Prostate gland (tissue), 2 donors: ENCODE results near the gene SUSD1. TPM values are rescaled to one million over a fixed set of nuclear protein-coding genes. Genes with fewer than 3 reads are reported as not detected.

Experiments used
- DNase-seq: peaks from one replicate; pipeline ENCODE4 v3.0.0-alpha.2; 2019; ENCODE audit warnings: low spot score
- H3K27ac ChIP-seq, 2 donors: fragments of 200-600 bp; sonication (generic); 2 replicates each; pipeline ENCODE4 v1.5.1; 2017 to 2019
- H3K27me3 ChIP-seq: fragments of 200-600 bp; sonication (generic); replicated peaks from 2 replicates; pipeline ENCODE4 v1.5.1; 2019; ENCODE audit not compliant: insufficient read depth
- H3K36me3 ChIP-seq, 2 donors: fragments of 200-600 bp; sonication (generic); 1 replicate in 1 of 2; 2 replicates in 1 of 2; pipeline versions ENCODE4 v1.5.1 to v1.8.1; 2017 to 2019
- H3K4me1 ChIP-seq: fragments of 200-600 bp; sonication (generic); replicated peaks from 2 replicates; pipeline ENCODE4 v1.5.1; 2019
- H3K4me3 ChIP-seq, 2 donors: fragments of 200-600 bp; sonication (generic); 2 replicates each; pipeline ENCODE4 v1.5.1; 2017 to 2019
- H3K9me3 ChIP-seq: fragments of 200-600 bp; sonication (generic); 2 replicates; pipeline ENCODE4 v1.5.1; 2017
- POLR2A ChIP-seq: fragments of 450-650 bp; IDR thresholded peaks from one replicate; pipeline ENCODE4 v1.6.1; 2016; ENCODE audit warnings: antibody characterized with exemption, mild to moderate bottlenecking
- POLR2AphosphoS5 ChIP-seq: sonication (generic); formaldehyde crosslinking; IDR thresholded peaks from one replicate; pipeline ENCODE4 v1.6.1; 2017; ENCODE audit warnings: antibody characterized with exemption
- WGBS: methylation state at CpG from one replicate; pipeline ENCODE4 v1.1.5; 2018; 5-methylcytosine and 5-hydroxymethylcytosine counted together
- intact Hi-C: fragments of 100-400 bp; cut with DNase I; formaldehyde crosslinking; loops from one replicate; pipeline ENCODE4 v1.14.2; 2022
- total RNA-seq, 2 donors: library from RNA; depleted of rRNA; stranded (reverse); fragments of >200 nt; gene quantifications; one replicate each; pipeline ENCODE4 v1.1.0, GENCODE V29; 2016
- TF ChIP-seq, protein P1 (sequence below), 4 experiments: fragments of 200-600 bp in 2 of 4; fragments of 450-650 bp in 2 of 4; sonication (generic) in 2 of 4; IDR thresholded peaks; 1 replicate in 3 of 4; 2 replicates in 1 of 4; pipeline ENCODE4 v1.5.1; 2016 to 2019; ENCODE audit warnings: antibody characterized with exemption in 4 of 4, mild to moderate bottlenecking in 2 of 4, moderate library complexity in 2 of 4

The SUSD1 gene
- total RNA-seq, 2 donors from 2014 or later = 10.6 to 34.8 TPM

DNA sequence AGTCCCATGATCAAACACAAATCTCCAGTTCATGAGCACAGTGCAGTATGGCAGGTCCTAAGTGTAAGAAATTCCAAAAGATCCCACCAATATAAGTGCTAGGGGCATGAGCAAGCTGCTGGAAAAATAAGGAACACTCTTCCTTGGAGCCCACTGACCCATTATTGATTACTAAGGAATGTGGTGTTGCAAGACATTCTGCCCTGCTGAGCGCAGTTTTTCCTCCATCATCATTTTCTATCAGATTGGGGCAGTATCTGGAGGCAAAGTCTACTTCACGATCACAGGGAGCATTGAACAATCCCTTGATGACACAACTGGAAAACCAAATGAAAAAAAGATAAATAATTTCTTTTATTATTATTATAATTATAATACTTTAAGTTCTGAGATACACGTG is 149.2 kb downstream of the SUSD1 start:
- DNase-seq = no peak
- peaks cover 7% of the 10 kb centered on the region for H3K4me1 ChIP-seq
- TF ChIP-seq POLR2A = no peak
- TF ChIP-seq, protein P1, sequence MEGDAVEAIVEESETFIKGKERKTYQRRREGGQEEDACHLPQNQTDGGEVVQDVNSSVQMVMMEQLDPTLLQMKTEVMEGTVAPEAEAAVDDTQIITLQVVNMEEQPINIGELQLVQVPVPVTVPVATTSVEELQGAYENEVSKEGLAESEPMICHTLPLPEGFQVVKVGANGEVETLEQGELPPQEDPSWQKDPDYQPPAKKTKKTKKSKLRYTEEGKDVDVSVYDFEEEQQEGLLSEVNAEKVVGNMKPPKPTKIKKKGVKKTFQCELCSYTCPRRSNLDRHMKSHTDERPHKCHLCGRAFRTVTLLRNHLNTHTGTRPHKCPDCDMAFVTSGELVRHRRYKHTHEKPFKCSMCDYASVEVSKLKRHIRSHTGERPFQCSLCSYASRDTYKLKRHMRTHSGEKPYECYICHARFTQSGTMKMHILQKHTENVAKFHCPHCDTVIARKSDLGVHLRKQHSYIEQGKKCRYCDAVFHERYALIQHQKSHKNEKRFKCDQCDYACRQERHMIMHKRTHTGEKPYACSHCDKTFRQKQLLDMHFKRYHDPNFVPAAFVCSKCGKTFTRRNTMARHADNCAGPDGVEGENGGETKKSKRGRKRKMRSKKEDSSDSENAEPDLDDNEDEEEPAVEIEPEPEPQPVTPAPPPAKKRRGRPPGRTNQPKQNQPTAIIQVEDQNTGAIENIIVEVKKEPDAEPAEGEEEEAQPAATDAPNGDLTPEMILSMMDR (IDR thresholded peaks at IDR 0.05) = no peak
- no peak overlapping the region for H3K4me3 ChIP-seq
- WGBS = 96% methylated on average over 3 of the region's 3 CpGs
- intact Hi-C loops = no loop called here
- no peaks in the 10 kb centered on the region for H3K9me3 ChIP-seq
- H3K27ac ChIP-seq = no peak overlapping the region
- no peaks in the 10 kb centered on the region for H3K36me3 ChIP-seq
- no peaks in the 10 kb centered on the region for H3K27me3 ChIP-seq

DNA sequence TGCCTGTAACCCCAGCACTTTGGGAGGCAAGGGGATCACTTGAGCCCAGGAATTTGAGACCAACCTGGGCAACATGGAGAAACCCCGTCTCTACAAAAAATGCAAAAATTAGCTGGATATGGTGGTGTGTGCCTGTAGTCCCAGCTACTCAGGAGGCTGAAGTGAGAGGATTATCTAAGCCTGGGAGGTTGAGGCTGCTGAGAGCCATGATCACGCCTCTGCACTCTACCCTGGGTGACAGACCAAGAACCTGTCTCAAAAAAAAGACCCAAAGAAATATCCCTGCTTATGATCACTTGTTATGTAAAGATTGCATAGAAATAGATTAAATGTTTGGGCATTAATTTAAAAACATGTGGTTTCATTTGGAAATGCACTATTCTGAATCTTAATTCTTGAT is 153.4 kb downstream of the SUSD1 start:
- no peak for DNase-seq
- no peak overlapping the region for H3K27ac ChIP-seq
- intact Hi-C loops = no loop called here
- no peaks in the 10 kb centered on the region for H3K27me3 ChIP-seq
- H3K36me3 ChIP-seq = no peaks in the 10 kb centered on the region
- no peaks in the 10 kb centered on the region for H3K9me3 ChIP-seq
- H3K4me1 ChIP-seq = no peaks in the 10 kb centered on the region
- H3K4me3 ChIP-seq = no peak overlapping the region
- TF ChIP-seq POLR2AphosphoS5 (no peak), POLR2A (no peak)
- TF ChIP-seq, protein P1 (IDR thresholded peaks at IDR 0.05) = no peak
- 89% methylated on average over 2 of the region's 2 CpGs for WGBS

DNA sequence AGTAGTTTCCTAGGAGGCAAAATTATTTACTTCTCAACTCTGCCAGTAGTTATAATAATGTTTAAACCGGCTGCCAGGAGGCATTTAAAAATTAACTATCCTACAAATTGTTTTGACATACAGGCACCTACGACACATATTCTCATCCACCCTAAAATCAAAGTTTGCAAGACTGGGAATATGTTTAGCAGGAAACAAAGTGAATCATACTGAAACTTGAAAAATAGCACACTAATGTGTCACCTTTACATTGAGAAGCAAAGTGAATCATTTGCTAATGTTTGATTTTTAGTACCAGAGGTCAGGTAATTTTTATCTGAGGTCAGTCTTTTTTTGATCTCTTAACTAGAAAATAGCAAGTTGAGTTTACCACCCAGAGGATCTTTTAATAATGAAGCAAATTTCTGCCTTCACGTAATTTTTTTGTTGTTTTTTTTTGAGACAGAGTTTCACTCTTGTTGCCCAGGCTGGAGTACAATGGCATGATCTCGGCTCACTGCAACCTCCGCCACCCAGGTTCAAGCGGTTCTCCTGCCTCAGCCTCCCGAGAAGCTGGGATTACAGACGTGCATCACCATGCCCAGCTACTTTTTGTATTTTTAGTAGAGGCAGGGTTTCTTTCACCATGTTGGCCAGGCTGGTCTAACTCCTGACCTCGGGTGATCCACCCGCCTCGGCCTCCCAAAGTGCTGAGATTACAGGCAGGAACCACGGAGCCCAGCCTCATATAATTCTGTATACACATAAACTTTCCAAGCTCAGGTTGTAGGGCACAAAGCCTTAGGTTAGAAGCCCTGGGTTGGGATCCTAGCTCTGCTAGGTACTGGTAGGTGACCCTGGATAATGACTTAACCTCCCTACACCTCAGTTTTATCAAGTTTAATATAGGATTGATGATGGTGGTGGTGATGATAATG is 154.2 kb downstream of the SUSD1 start:
- H3K27ac ChIP-seq = no peak overlapping the region
- H3K27me3 ChIP-seq = no peaks in the 10 kb centered on the region
- H3K4me1 ChIP-seq = no peaks in the 10 kb centered on the region
- no peaks in the 10 kb centered on the region for H3K9me3 ChIP-seq
- H3K4me3 ChIP-seq = no peak overlapping the region
- DNase-seq = no peak
- intact Hi-C loops = no loop called here
- TF ChIP-seq POLR2AphosphoS5 (no peak), POLR2A (no peak)
- TF ChIP-seq, protein P1 (IDR thresholded peaks at IDR 0.05) = no peak
- H3K36me3 ChIP-seq = no peaks in the 10 kb centered on the region
- WGBS = 87% methylated on average over 12 of the region's 12 CpGs

DNA sequence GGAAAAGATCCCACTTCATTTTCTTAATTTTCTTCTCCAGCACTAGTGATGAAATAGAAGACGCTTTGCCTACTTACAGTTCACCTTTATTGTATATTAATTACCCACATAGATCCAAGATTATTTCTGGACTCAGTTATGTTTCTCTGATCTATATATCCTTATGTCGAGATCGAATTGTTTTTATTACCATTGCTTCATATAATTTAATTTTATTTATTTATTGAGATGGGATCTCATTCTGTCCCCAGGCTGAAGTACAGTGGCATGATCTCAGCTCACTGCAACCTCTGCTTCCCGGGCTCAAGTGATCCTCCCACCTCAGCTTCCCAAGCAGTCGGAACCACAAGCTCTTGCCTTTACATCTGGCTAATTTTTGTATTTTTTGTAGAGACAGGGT is 157.2 kb downstream of the SUSD1 start:
- no peaks in the 10 kb centered on the region for H3K36me3 ChIP-seq
- H3K9me3 ChIP-seq = no peaks in the 10 kb centered on the region
- intact Hi-C loops = no loop called here
- TF ChIP-seq, protein P1 (IDR thresholded peaks at IDR 0.05) = no peak
- TF ChIP-seq POLR2AphosphoS5 (no peak), POLR2A (no peak)
- H3K4me1 ChIP-seq = no peaks in the 10 kb centered on the region
- no peak for DNase-seq
- no peak overlapping the region for H3K27ac ChIP-seq
- WGBS = 86% methylated on average over 5 of the region's 5 CpGs
- no peak overlapping the region for H3K4me3 ChIP-seq
- H3K27me3 ChIP-seq = no peaks in the 10 kb centered on the region

DNA sequence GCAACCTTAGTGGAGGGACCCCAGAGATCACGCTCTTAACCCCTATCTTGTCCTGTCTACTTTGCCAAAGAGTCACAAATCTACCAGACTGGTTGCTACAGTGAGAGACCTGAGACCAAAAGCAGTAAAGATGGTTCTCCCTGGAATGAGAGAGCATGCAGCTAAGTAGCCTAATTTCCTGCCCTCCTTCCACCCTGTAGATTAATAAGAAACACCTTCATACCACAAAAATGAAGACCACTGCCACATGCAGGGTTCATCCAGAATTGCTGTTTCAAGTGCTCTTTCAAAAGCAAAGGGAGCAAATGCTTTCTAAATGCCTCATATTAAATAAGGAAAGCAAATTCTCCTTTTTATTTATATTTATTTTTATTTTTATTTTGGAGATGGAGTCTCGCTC is 159.4 kb downstream of the SUSD1 start:
- DNase-seq = no peak
- no peaks in the 10 kb centered on the region for H3K27me3 ChIP-seq
- H3K27ac ChIP-seq = no peak overlapping the region
- TF ChIP-seq POLR2AphosphoS5 (no peak), POLR2A (no peak)
- no peak overlapping the region for H3K4me3 ChIP-seq
- 72% methylated on average over 2 of the region's 2 CpGs for WGBS
- H3K36me3 ChIP-seq = no peaks in the 10 kb centered on the region
- no peaks in the 10 kb centered on the region for H3K4me1 ChIP-seq
- intact Hi-C loops = no loop called here
- no peaks in the 10 kb centered on the region for H3K9me3 ChIP-seq
